Transverse colon (tissue), 4 donors: ENCODE measurements around the gene HIGD1A. TPM values are rescaled to one million over a fixed set of nuclear protein-coding genes. Genes with fewer than 3 reads are reported as not detected.

Source experiments
- DNase-seq: peaks from one replicate; pipeline ENCODE4 v3.0.0-alpha.2; 2019
- H3K27ac ChIP-seq, 4 donors: fragments of 200-600 bp; sonication (generic); 2 replicates each; pipeline ENCODE4 v1.5.1; 2016 to 2018; ENCODE audit warnings: inconsistent platforms in 4 of 4
- H3K27me3 ChIP-seq: fragments of 200-600 bp; sonication (generic); 2 replicates; pipeline ENCODE4 v1.5.1; 2017; ENCODE audit warnings: inconsistent platforms
- H3K36me3 ChIP-seq, 4 donors: fragments of 200-600 bp; sonication (generic); 2 replicates each; pipeline ENCODE4 v1.5.1; 2017 to 2019; ENCODE audit warnings: inconsistent platforms in 4 of 4
- H3K4me1 ChIP-seq, 4 donors: fragments of 200-600 bp; sonication (generic); 2 replicates each; pipeline ENCODE4 v1.5.1; 2017 to 2020; ENCODE audit warnings: inconsistent platforms in 4 of 4
- H3K4me3 ChIP-seq, 4 donors: fragments of 200-600 bp; sonication (generic); 1 replicate in 1 of 4; 2 replicates in 3 of 4; pipeline versions ENCODE4 v1.5.1 to v1.6.1; 2017 to 2019; ENCODE audit warnings: inconsistent platforms in 4 of 4
- H3K9me3 ChIP-seq, 2 donors: fragments of 200-600 bp; sonication (generic); 2 replicates each; pipeline ENCODE4 v1.5.1; 2017 to 2019; ENCODE audit warnings: inconsistent platforms in 2 of 2
- CTCF ChIP-seq, 5 experiments: fragments of 200-600 bp in 3 of 5; fragments of 450-650 bp in 2 of 5; sonication (generic) in 3 of 5; IDR thresholded peaks; 1 replicate in 2 of 5; 2 replicates in 3 of 5; pipeline ENCODE4 v1.5.1; 2016 to 2017; ENCODE audit warnings: antibody characterized with exemption in 5 of 5, inconsistent platforms in 3 of 5, mild to moderate bottlenecking in 2 of 5, moderate library complexity in 1 of 5
- EP300 ChIP-seq: sonication (generic); formaldehyde crosslinking; IDR thresholded peaks from one replicate; pipeline ENCODE4 v1.6.1; 2017; ENCODE audit warnings: antibody characterized with exemption, low read depth
- POLR2A ChIP-seq: fragments of 450-650 bp; IDR thresholded peaks from one replicate; pipeline ENCODE4 v1.6.1; 2016; ENCODE audit warnings: antibody characterized with exemption, mild to moderate bottlenecking, moderate library complexity
- POLR2AphosphoS5 ChIP-seq, 3 donors: sonication (generic); formaldehyde crosslinking; IDR thresholded peaks; one replicate each; pipeline ENCODE4 v1.6.1; 2016; ENCODE audit warnings: antibody characterized with exemption in 3 of 3
- WGBS, 2 donors: methylation state at CpG; one replicate each; pipeline ENCODE4 v1.1.5; 2018; ENCODE audit warnings: low coverage in 1 of 2; 5-methylcytosine and 5-hydroxymethylcytosine counted together
- in situ Hi-C, 4 donors: fragments of 200-750 bp; cut with MboI; loops; one replicate each; pipeline versions ENCODE4 v1.15.0 to v1.15.1; 2017; ENCODE audit warnings: low sequenced_read_pairs in 3 of 4, low pct_ligation_motif_present in 1 of 4, low pct_unique_long_range_greater_than_20kb in 1 of 4
- intact Hi-C: fragments of 100-400 bp; cut with DNase I; formaldehyde crosslinking; loops from one replicate; pipeline ENCODE4 v1.15.1; 2023; ENCODE audit warnings: low total_unique reads
- total RNA-seq, 4 donors: library from RNA; depleted of rRNA; stranded (reverse); fragments of >200 nt; gene quantifications; one replicate each; pipeline ENCODE4 v1.1.0, GENCODE V29; 2016

The HIGD1A gene
- total RNA-seq, 4 donors from 2014 or later = 41.4 to 518 (median 379) TPM

GRCh38 chr3:42809202-42809601 lies 4.9 kb upstream of the HIGD1A start, which contains the start of gene ACKR2:
Gene ACKR2 (plus strand): TSS chr3:42809445. CDS start chr3:42864503, 55,058 bp downstream.
- Histone ChIP-seq H3K9me3 (no peaks in the 10 kb centered on the region), H3K27ac (peak within 1 kb of the TSS in 1 of 4 donors; percentile 82), H3K27me3 (no peaks in the 10 kb centered on the region), H3K4me3 (no peak within 1 kb of the TSS), H3K36me3 (no peaks in the 10 kb centered on the region), H3K4me1 (peaks cover 1 to 35% (median 25%) of the 10 kb centered on the region in 4 donors)
- TF ChIP-seq POLR2AphosphoS5 (IDR thresholded peaks at IDR 0.05) (no peak), POLR2A (no peak), CTCF (IDR thresholded peaks at IDR 0.05) (no peak)
- WGBS, 2 donors = 90% methylated on average over 2 to 5 of the region's 5 CpGs
- no peak for DNase-seq
- intact Hi-C loops = no loop called here
- in situ Hi-C loops = no loop called here

GRCh38 chr3:42807929-42808328 lies 3.6 kb upstream of the HIGD1A start:
- H3K27me3 ChIP-seq = no peaks in the 10 kb centered on the region
- TF ChIP-seq EP300 (no peak), POLR2AphosphoS5 (IDR thresholded peaks at IDR 0.05) (no peak), CTCF (IDR thresholded peaks at IDR 0.05) (no peak), POLR2A (no peak)
- no peak overlapping the region for H3K4me3 ChIP-seq
- intact Hi-C loops = no loop called here
- DNase-seq = no peak
- WGBS, 2 donors = 95 to 100% methylated on average over 2 to 4 of the region's 4 CpGs
- in situ Hi-C loops = no loop called here
- no peaks in the 10 kb centered on the region for H3K36me3 ChIP-seq
- H3K9me3 ChIP-seq = no peaks in the 10 kb centered on the region
- H3K4me1 ChIP-seq = peaks cover 0 to 30% (median 25%) of the 10 kb centered on the region in 4 donors
- H3K27ac ChIP-seq = no peak overlapping the region

GRCh38 chr3:42805141-42805821 lies 991 bp upstream of the HIGD1A start:
- intact Hi-C loops (no loop called here), in situ Hi-C loops (no loop called here)
- H3K4me1 ChIP-seq = peaks cover 6 to 36% (median 32%) of the 10 kb centered on the region in 4 donors
- H3K27me3 ChIP-seq = no peaks in the 10 kb centered on the region
- no peaks in the 10 kb centered on the region for H3K36me3 ChIP-seq
- peak overlapping the region in 3 of 4 donors; percentile 80 to 83 (median 83) for H3K4me3 ChIP-seq
- H3K27ac ChIP-seq = peak overlapping the region; percentile 98 to 99 (median 98)
- TF ChIP-seq POLR2A = no peak
- no peak for TF ChIP-seq EP300
- TF ChIP-seq POLR2AphosphoS5 (IDR thresholded peaks at IDR 0.05) = no peak
- no peak for TF ChIP-seq CTCF (IDR thresholded peaks at IDR 0.05)
- peak; percentile 35 for DNase-seq
- 60 to 64% methylated on average over 1 to 23 of the region's 23 CpGs for WGBS, 2 donors
- no peaks in the 10 kb centered on the region for H3K9me3 ChIP-seq

GRCh38 chr3:42804831-42805132 lies 492 bp upstream of the HIGD1A start:
- no peak for DNase-seq
- no peaks in the 10 kb centered on the region for H3K27me3 ChIP-seq
- H3K27ac ChIP-seq = peak overlapping the region; percentile 98 to 99 (median 98)
- TF ChIP-seq CTCF (IDR thresholded peaks at IDR 0.05) (no peak), POLR2A (no peak), POLR2AphosphoS5 (IDR thresholded peaks at IDR 0.05) (no peak)
- in situ Hi-C loops = no loop called here
- intact Hi-C loops = no loop called here
- H3K36me3 ChIP-seq = no peaks in the 10 kb centered on the region
- WGBS, 2 donors = 0 to 2% methylated on average over 1 to 13 of the region's 13 CpGs
- H3K9me3 ChIP-seq = no peaks in the 10 kb centered on the region
- H3K4me1 ChIP-seq = peaks cover 10 to 41% (median 37%) of the 10 kb centered on the region in 4 donors
- peak overlapping the region; percentile 66 to 83 (median 82) for H3K4me3 ChIP-seq
